Stimulated activated CD8-positive, alpha-beta memory T cell treated with anti-CD3 and anti-CD28 coated beads, Interleukin-4, amount 100 ng/mL, for 24 hours (primary cell): Measurements from ENCODE around the gene RBMS3.

Experiments used
- DNase-seq: peaks from one replicate; pipeline ENCODE4 v3.0.0-alpha.2; 2020; ENCODE audit warnings: low read depth

RBMS3 gene

GRCh38 chr3:29731050-29731449 is 450.2 kb downstream of the RBMS3 start:
- DNase-seq, result no peak

- DNase-seq, result no peak
Observed at GRCh38 chr3:29741231-29741630, 460.4 kb downstream of the RBMS3 start.

- no peak for DNase-seq
Observed at GRCh38 chr3:29745232-29745870, 464.5 kb downstream of the RBMS3 start.

GRCh38 chr3:29746163-29746760 is 465.4 kb downstream of the RBMS3 start:
- no peak for DNase-seq

GRCh38 chr3:29747991-29748390 is 467.1 kb downstream of the RBMS3 start:
- no peak for DNase-seq

- DNase-seq, result no peak
Observed at GRCh38 chr3:29751647-29752314, 470.9 kb downstream of the RBMS3 start.

GRCh38 chr3:29754346-29754745 is 473.5 kb downstream of the RBMS3 start:
- DNase-seq, result no peak

- no peak for DNase-seq
Observed at GRCh38 chr3:29755416-29755815, 474.5 kb downstream of the RBMS3 start.

- no peak for DNase-seq
Observed at GRCh38 chr3:29757054-29757777, 476.3 kb downstream of the RBMS3 start.

GRCh38 chr3:29758108-29758433 is 477.2 kb downstream of the RBMS3 start:
- DNase-seq, result no peak

GRCh38 chr3:29758434-29759322 is 477.8 kb downstream of the RBMS3 start:
- no peak for DNase-seq

GRCh38 chr3:29759411-29760225 is 478.7 kb downstream of the RBMS3 start:
- no peak for DNase-seq

- no peak for DNase-seq
Observed at GRCh38 chr3:29760226-29760685, 479.4 kb downstream of the RBMS3 start.

- DNase-seq, result no peak
Observed at GRCh38 chr3:29761517-29761916, 480.6 kb downstream of the RBMS3 start.

GRCh38 chr3:29763115-29763514 is 482.2 kb downstream of the RBMS3 start:
- no peak for DNase-seq

GRCh38 chr3:29764041-29764440 is 483.2 kb downstream of the RBMS3 start:
- no peak for DNase-seq

GRCh38 chr3:29764603-29765254 is 483.9 kb downstream of the RBMS3 start:
- no peak for DNase-seq

GRCh38 chr3:29771602-29772001 is 490.7 kb downstream of the RBMS3 start:
- no peak for DNase-seq

- DNase-seq, result no peak
Observed at GRCh38 chr3:29772436-29772835, 491.6 kb downstream of the RBMS3 start.

- DNase-seq, result no peak
Observed at GRCh38 chr3:29773481-29773880, 492.6 kb downstream of the RBMS3 start.
